Measurements from ENCODE around the gene ASIC1.

DNA sequence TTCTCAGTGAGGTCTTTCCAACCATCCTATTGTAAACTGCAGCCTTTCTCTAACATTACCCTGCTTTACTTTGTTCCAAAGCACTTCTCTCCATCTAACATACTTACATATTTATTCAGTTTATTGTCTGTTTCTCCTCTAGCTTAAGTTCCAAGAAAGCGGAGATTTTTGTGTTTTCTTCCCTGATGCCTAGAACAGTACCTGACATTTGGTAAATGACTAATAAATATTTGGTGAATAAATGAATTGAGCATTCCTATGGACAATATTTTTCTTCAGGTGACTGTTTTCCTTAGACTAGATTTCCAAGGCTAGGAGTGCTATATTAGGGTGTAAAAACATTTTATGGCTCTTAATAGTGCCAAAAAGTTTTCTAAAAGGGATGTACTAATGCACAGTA is 34.5 kb upstream of the ASIC1 start:
- TF ChIP-seq HNRNPL (IDR thresholded peaks at IDR 0.05; ENCODE audit: low read depth, low read length) (no peak), SMARCC2 (IDR thresholded peaks at IDR 0.05) (no peak)

Measured in HepG2 (cell line).